OCI-LY1 (cell line): Measurements from ENCODE around the gene CDC42EP3.

Experiments
- EZH2 ChIP-seq: fragments of 200-600 bp; sonication (generic), shearing (Covaris generic); IDR thresholded peaks from 2 replicates; pipeline ENCODE4 v1.8.0; 2017; ENCODE audit warnings: borderline replicate concordance, mixed run types, mild to moderate bottlenecking, antibody characterized with exemption, low read length, moderate library complexity, mixed read lengths
- TF ChIP-seq, protein P1 (sequence below): fragments of 200-600 bp; sonication (generic), shearing (Covaris generic); IDR thresholded peaks from 2 replicates; pipeline ENCODE4 v1.5.1; 2017; ENCODE audit warnings: mild to moderate bottlenecking, antibody characterized with exemption, low read length, moderate library complexity, mixed read lengths

GRCh38 chr2:37601569-37601968 is 69.9 kb downstream of the CDC42EP3 start:
- TF ChIP-seq, protein P1, sequence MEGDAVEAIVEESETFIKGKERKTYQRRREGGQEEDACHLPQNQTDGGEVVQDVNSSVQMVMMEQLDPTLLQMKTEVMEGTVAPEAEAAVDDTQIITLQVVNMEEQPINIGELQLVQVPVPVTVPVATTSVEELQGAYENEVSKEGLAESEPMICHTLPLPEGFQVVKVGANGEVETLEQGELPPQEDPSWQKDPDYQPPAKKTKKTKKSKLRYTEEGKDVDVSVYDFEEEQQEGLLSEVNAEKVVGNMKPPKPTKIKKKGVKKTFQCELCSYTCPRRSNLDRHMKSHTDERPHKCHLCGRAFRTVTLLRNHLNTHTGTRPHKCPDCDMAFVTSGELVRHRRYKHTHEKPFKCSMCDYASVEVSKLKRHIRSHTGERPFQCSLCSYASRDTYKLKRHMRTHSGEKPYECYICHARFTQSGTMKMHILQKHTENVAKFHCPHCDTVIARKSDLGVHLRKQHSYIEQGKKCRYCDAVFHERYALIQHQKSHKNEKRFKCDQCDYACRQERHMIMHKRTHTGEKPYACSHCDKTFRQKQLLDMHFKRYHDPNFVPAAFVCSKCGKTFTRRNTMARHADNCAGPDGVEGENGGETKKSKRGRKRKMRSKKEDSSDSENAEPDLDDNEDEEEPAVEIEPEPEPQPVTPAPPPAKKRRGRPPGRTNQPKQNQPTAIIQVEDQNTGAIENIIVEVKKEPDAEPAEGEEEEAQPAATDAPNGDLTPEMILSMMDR = no peak
- no peak for TF ChIP-seq EZH2
